OCI-LY1 (cell line): Measurements from ENCODE around the gene TMEM174.

Experiments
- CTCF ChIP-seq: fragments of 200-600 bp; sonication (generic), shearing (Covaris generic); IDR thresholded peaks from 2 replicates; pipeline ENCODE4 v1.5.1; 2017; ENCODE audit warnings: mild to moderate bottlenecking, antibody characterized with exemption, low read length, moderate library complexity, mixed read lengths
- EZH2 ChIP-seq: fragments of 200-600 bp; sonication (generic), shearing (Covaris generic); IDR thresholded peaks from 2 replicates; pipeline ENCODE4 v1.8.0; 2017; ENCODE audit warnings: borderline replicate concordance, mixed run types, mild to moderate bottlenecking, antibody characterized with exemption, low read length, moderate library complexity, mixed read lengths

GRCh38 chr5:73215891-73216610 lies 43.1 kb downstream of the TMEM174 start:
- TF ChIP-seq CTCF (no peak), EZH2 (no peak)
